ENCODE results near the gene GAS6. TPM values are rescaled to one million over a fixed set of nuclear protein-coding genes. Genes with fewer than 3 reads are reported as not detected.

The GAS6 gene
- total RNA-seq, 1 donor from 2014 or later: 34.8 TPM

- no peak for ATAC-seq
Measured at GRCh38 chr13:113851826-113852535, 11.9 kb downstream of the GAS6 start.

DNA sequence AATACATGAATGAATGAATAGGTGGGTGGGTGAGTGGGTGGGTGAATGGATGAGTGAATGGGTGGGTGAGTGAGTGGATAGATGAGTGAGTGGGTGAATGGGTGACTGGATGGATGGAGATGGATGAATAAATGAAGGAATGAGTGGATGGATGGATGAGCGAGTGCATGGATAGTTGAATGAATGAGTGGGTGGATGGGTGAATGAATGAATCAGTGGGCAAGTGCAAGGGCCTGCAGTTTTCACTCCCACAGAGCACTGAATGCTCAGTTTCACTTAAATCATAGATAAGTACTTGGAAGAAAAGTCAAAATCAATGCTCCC is 12.4 kb downstream of the GAS6 start:
- ATAC-seq: no peak

- no peak for ATAC-seq
Measured at GRCh38 chr13:113850722-113851479, 13.0 kb downstream of the GAS6 start.

- no peak for ATAC-seq
Measured at GRCh38 chr13:113849981-113850721, 13.7 kb downstream of the GAS6 start.

DNA sequence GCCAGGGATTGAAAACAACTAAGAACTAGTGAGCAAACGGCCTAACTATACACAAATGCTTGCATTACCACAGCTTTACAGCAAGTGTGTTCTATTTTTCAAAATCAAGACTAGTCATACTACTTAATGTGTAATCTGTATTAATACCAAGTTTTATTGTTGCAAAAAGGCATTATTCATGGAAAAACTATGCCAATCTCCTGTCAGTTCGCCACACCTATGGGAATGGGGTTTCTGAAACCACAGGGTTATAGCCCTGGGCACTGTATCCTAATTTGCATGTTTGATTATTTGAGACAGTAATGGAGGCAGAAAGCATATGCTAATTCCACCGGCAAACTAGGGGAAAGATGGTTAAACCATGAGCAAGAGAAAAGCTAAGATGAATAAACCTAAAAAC is 14.3 kb downstream of the GAS6 start:
- no peak for ATAC-seq

- peak; percentile 76 for ATAC-seq
Measured at GRCh38 chr13:113848431-113849260, 15.2 kb downstream of the GAS6 start.

- ATAC-seq: no peak
Measured at GRCh38 chr13:113848020-113848419, 15.9 kb downstream of the GAS6 start.

DNA sequence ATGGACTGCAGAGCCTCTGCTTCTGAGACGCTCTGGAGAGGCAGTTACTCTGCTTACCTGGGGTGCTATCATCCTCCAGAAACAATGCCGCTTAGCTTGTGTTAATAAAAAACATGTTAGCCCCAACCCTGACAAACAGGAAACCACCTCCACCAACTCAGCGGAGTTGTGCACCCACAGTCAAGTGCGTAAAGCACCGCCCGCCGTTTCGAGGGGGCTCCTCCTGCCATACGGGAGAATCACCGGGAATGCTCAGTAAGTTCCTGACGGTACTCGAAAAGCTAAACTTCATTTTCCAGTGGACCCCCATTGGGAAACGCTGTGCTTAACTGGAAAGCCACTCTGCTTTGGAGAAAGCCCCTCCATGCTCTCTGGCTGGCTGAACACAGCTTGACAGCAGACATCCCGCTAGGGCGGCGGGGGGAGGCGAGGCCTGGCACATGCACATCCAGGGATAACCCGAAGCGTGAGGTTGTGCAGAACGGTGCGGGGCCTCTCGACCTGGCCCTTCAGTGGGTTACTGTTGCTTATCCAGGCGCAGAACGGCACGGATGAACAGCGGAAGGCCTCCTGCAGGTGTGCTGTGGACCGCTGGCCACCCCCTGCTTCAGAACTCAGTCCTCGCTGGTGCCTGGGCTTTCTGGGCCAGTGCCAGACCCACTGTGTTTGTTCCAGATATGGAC is 17.1 kb downstream of the GAS6 start:
- no peak for ATAC-seq

- no peak for ATAC-seq
Measured at GRCh38 chr13:113845723-113846635, 17.9 kb downstream of the GAS6 start.

GRCh38 chr13:113845055-113845454 is 18.8 kb downstream of the GAS6 start:
- peak; percentile 40 for ATAC-seq

DNA sequence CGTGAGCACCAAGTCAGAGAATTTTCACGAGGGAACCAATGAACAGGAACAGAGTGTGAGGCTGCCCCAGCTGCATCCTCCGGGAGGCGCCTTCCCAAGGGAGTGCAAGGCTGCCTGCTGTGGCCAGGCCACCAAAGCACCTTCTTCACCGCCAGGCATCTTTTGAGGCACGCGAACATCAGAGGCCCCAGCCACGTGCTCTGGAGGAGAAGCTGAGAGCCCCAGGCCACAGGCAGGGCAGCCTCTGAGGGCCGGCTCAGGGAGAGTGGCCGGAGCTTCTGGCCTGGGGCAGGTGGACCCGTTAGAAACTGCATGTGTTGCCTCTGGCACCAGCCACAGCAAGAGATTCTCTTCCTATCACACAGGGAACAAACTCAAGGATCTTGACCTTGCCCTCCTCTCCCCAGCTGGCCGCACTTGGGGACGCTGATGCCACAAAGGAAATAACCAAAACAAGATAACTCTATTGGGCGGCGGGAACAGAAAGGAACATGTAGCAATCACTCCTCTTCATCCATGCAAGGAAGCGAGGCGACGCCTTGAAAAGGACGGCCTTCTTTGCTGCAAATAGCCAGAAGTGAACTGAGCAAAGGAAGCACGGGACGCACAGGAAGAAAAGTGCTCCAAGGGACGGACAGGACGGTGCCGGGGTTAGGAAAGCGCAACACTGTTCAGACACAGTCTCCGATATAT is 19.9 kb downstream of the GAS6 start:
- no peak for ATAC-seq

DNA sequence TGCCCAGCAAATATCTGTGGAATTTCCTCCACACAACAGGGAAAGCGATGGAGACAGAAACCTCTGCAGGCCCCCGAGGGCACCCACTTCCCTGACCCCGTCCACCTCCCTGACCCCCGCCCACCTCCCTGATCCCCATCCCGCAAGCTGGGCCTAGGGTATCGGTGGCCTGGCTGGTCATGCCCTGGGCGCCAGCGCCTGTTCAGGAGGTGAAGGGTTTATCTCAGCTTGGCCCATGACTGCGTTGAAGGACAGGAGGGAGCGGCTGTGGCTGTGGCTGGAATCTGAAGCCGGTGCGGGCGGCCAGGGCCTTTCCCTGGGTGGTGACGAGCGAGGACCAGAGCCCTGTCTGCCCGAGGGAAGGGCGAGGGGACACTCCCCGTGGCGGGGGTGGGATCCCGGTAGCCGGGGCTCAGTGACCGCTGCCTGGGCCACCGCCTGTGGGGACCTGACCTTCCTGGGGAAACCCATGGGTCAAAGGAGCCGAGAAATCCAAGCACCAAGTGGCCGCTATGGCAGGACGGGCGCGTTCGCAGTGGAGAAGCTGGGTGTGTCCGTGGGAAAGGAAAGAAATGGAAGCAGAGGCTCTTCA is 20.7 kb downstream of the GAS6 start:
- no peak for ATAC-seq

GRCh38 chr13:113842336-113843062 is 21.4 kb downstream of the GAS6 start:
- no peak for ATAC-seq

DNA sequence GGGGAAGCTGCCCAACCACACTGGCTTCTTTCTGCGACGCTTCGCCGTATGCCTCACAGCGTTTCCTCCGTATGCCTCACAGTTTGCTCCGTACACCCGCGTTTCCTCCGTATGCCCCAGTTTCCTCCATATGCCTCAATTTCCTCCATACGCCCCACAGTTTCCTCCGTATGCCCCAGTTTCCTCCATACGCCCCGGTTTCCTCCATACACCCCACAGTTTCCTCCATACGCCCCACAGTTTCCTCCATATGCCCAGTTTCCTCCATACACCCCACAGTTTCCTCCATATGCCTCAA is 22.6 kb downstream of the GAS6 start:
- ATAC-seq: no peak

GRCh38 chr13:113840541-113841352 is 23.1 kb downstream of the GAS6 start:
- ATAC-seq: no peak

DNA sequence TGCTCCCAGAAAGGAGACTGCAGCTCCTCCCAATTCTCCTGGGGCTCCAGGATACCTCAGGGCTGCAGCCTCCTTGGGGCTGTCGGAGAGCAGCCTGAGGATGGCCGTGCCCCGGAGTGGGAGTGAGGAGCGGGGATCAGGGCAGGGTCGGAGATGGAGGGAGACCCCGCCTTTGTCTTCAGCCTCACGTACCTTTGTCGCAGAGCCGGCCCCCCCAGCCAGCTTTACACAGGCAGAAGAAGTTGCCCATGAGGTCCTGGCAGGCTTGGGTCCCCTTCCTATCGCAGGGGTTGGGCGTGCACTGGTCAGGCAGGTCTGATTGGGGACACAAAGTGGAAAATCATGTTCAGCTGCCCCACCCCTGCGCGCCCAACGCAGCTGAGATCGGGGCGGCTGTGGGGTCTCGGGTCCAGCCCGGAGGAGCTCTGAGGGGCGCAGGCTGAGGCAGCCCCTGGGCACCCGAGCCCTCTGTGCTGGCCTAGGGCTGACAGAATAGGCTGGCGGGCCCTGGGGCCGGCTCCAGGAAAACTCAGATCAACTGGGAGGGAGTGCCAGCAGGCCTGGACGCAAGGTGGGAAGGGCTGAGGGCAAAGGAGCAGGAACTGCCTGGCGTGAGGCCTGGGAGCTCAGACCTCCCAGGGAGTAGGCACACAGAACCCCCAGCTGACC is 24.2 kb downstream of the GAS6 start:
- peak; percentile 8 for ATAC-seq

DNA sequence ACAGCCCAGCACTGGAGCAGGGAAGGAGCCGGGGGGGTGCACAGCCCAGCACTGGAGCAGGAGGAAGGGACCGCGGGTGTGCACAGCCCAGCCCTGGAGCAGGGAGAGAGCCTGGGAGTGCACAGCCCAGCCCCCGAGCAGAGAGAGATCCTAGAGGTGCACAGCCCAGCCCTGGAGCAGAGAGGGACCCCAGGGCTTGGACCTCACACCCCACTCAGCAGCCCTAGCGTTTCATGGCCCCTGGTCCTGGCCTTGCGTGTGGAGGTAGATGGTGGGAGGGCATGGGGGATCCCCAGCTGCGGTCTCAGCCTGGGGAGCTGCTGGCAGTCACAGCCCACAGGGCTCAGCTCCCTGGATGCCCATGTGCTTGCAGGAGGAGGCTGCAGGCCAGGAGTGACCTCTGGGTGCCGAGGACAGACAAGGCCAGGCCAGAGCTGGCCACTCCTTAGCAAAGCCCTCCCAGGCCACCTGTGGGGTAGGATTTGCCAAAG is 25.1 kb downstream of the GAS6 start:
- ATAC-seq: no peak
